Esophagus squamous epithelium (tissue), 4 donors: Measurements from ENCODE around the gene AP2S1.

Experiments
- CTCF ChIP-seq, 6 experiments: fragments of 450-650 bp in 4 of 6; fragments of 200-600 bp in 2 of 6; sonication (generic) in 2 of 6; IDR thresholded peaks; one replicate each; pipeline ENCODE4 v1.5.1; 2016 to 2019; ENCODE audit warnings: antibody characterized with exemption in 6 of 6, mild to moderate bottlenecking in 4 of 6, moderate library complexity in 4 of 6
- POLR2A ChIP-seq, 4 donors: fragments of 450-650 bp; IDR thresholded peaks; one replicate each; pipeline ENCODE4 v1.6.1; 2017; ENCODE audit warnings: antibody characterized with exemption in 4 of 4, mild to moderate bottlenecking in 4 of 4, moderate library complexity in 3 of 4

DNA sequence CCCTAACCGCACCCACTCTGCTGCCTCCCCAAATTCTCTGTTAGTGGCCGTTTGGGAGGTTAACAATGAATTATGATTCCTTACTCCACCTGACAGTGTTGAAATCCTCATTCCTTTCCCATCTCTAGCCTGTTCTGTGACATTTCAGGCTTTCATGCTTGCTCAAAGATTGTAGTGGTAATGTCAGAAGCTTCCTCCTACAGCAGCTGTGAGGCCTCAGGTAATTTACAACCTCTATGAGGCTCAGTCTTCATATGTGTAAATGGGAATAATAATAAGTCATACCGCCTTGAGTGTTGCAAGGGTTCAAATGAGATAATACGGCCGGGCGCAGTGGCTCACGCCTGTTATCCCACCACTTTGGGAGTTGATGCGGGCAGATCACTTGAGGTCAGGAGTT lies 61.3 kb downstream of the AP2S1 start:
- TF ChIP-seq CTCF (IDR thresholded peaks at IDR 0.05), result no peak
- no peak for TF ChIP-seq POLR2A (IDR thresholded peaks at IDR 0.05)
